WTC11 (cell line): Measurements from ENCODE around the gene IL20RB. TPM values are rescaled to one million over a fixed set of nuclear protein-coding genes. Genes with fewer than 3 reads are reported as not detected.
"Not testable (repeated sequence)": the region's sequence is repeated elsewhere in the genome, so short reads cannot be mapped to it uniquely, and the experiment has no call there.

Source experiments
- ATAC-seq: fragments of 200-7000 bp; cut with Tn5 transposase; 2 replicates; pipeline ENCODE4 v1.10.0; 2021; ENCODE audit warnings: mild to moderate bottlenecking, moderate library complexity
- CTCF ChIA-PET: fragments of 300-600 bp; sonication (Branson Sonifier 250); formaldehyde crosslinking; loops from one replicate; lab custom pipeline; 2021; ENCODE audit warnings: antibody characterized with exemption; lab: Charles Lee
- POLR2A ChIA-PET: fragments of 350-600 bp; sonication (Branson Sonifier 250); formaldehyde crosslinking; loops from one replicate; lab custom pipeline; 2021; ENCODE audit warnings: antibody characterized with exemption; lab: Charles Lee
- DNase-seq: peaks from one replicate; pipeline ENCODE4 v3.0.0; 2021; ENCODE audit warnings: low spot score
- H3K27ac Mint-ChIP-seq: 2 replicates; pipeline ENCODE4 v1.8.0; 2021; ENCODE audit warnings: mixed read lengths
- H3K27me3 Mint-ChIP-seq: 2 replicates; pipeline ENCODE4 v1.8.0; 2021; ENCODE audit warnings: low read depth, mild to moderate bottlenecking, moderate library complexity, mixed read lengths
- H3K36me3 Mint-ChIP-seq: 2 replicates; pipeline ENCODE4 v1.8.0; 2021; ENCODE audit warnings: mixed read lengths
- H3K4me1 Mint-ChIP-seq: 2 replicates; pipeline ENCODE4 v1.8.0; 2022; ENCODE audit warnings: mixed read lengths
- H3K4me3 Mint-ChIP-seq: 2 replicates; pipeline ENCODE4 v1.8.0; 2021; ENCODE audit warnings: mild to moderate bottlenecking, moderate library complexity, mixed read lengths
- H3K9me3 Mint-ChIP-seq: 2 replicates; pipeline ENCODE4 v1.8.0; 2021; ENCODE audit warnings: mixed read lengths
- ATF2 ChIP-seq: sonication (generic); formaldehyde crosslinking; IDR thresholded peaks from 2 replicates; pipeline ENCODE4 v1.8.1; 2022; ENCODE audit warnings: low read depth, missing genetic modification reagents, borderline replicate concordance
- ATF6 ChIP-seq: sonication (generic); formaldehyde crosslinking; IDR thresholded peaks from 2 replicates; pipeline ENCODE4 v1.8.1; 2023; ENCODE audit warnings: mild to moderate bottlenecking, missing genetic modification reagents
- FOXK1 ChIP-seq: sonication (generic); formaldehyde crosslinking; IDR thresholded peaks from 2 replicates; pipeline ENCODE4 v1.8.0; 2022; ENCODE audit warnings: mild to moderate bottlenecking, moderate library complexity, missing genetic modification reagents
- GABPB1 ChIP-seq: sonication (generic); formaldehyde crosslinking; IDR thresholded peaks from 2 replicates; pipeline ENCODE4 v1.8.1; 2023; ENCODE audit warnings: mild to moderate bottlenecking, missing genetic modification reagents
- GRHL2 ChIP-seq: fragments of 250-450 bp; sonication (Bioruptor Pico); IDR thresholded peaks from 2 replicates; pipeline ENCODE4 v1.8.0; 2022; ENCODE audit warnings: mild to moderate bottlenecking, moderate library complexity; ENCODE audit not compliant: insufficient replicate concordance, severe bottlenecking
- GTF2I ChIP-seq: fragments of 250-450 bp; sonication (Bioruptor Pico); conservative IDR thresholded peaks from 2 replicates; pipeline ENCODE4 v1.4.0; 2021; ENCODE audit warnings: mild to moderate bottlenecking
- JUN ChIP-seq: sonication (generic); formaldehyde crosslinking; IDR thresholded peaks from 2 replicates; pipeline ENCODE4 v1.8.0; 2023; ENCODE audit warnings: mild to moderate bottlenecking, missing genetic modification reagents
- NFATC4 ChIP-seq: fragments of 250-450 bp; sonication (Bioruptor Pico); IDR thresholded peaks from 2 replicates; pipeline ENCODE4 v1.9.0; 2021; ENCODE audit warnings: mild to moderate bottlenecking
- NR2C2 ChIP-seq: sonication (generic); formaldehyde crosslinking; IDR thresholded peaks from 2 replicates; pipeline ENCODE4 v1.8.0; 2022; ENCODE audit warnings: mild to moderate bottlenecking, missing genetic modification reagents
- OVOL2 ChIP-seq: fragments of 250-450 bp; sonication (Bioruptor Pico); IDR thresholded peaks from 2 replicates; pipeline ENCODE4 v1.9.0; 2021; ENCODE audit warnings: mild to moderate bottlenecking, borderline replicate concordance
- STAT6 ChIP-seq: sonication (generic); formaldehyde crosslinking; conservative IDR thresholded peaks from 2 replicates; pipeline ENCODE4 v1.8.1; 2023; ENCODE audit warnings: mild to moderate bottlenecking, low read depth, missing genetic modification reagents, moderate library complexity
- TCF7 ChIP-seq: sonication (generic); formaldehyde crosslinking; IDR thresholded peaks from 2 replicates; pipeline ENCODE4 v1.8.0; 2022; ENCODE audit warnings: mild to moderate bottlenecking, low read depth, missing genetic modification reagents, moderate library complexity
- TP53 ChIP-seq: sonication (generic); formaldehyde crosslinking; IDR thresholded peaks from 2 replicates; pipeline ENCODE4 v1.8.1; 2023; ENCODE audit warnings: mild to moderate bottlenecking, missing genetic modification reagents
- ZNF138 ChIP-seq: sonication (generic); formaldehyde crosslinking; conservative IDR thresholded peaks from 2 replicates; pipeline ENCODE4 v1.8.1; 2022; ENCODE audit warnings: mild to moderate bottlenecking, moderate library complexity, missing genetic modification reagents
- ZNF263 ChIP-seq: sonication (generic); formaldehyde crosslinking; IDR thresholded peaks from 2 replicates; pipeline ENCODE4 v1.8.1; 2022; ENCODE audit warnings: low read depth, mild to moderate bottlenecking, moderate library complexity, missing genetic modification reagents
- ZSCAN18 ChIP-seq: fragments of 250-450 bp; sonication (Bioruptor Pico); IDR thresholded peaks from 2 replicates; pipeline ENCODE4 v2.1.2; 2022; ENCODE audit warnings: mild to moderate bottlenecking, moderate library complexity
- total RNA-seq: library from RNA; stranded (reverse); gene quantifications from 3 replicates; pipeline ENCODE4 v1.2.3, GENCODE V29; 2021
- TF ChIP-seq, protein P1 (sequence below): sonication (generic); formaldehyde crosslinking; IDR thresholded peaks from 2 replicates; pipeline ENCODE4 v1.8.0; 2023; ENCODE audit warnings: missing genetic modification reagents
- TF ChIP-seq, protein P2 (sequence below): sonication (generic); formaldehyde crosslinking; conservative IDR thresholded peaks from 2 replicates; pipeline ENCODE4 v1.8.1; 2022; ENCODE audit warnings: mild to moderate bottlenecking, missing genetic modification reagents
- TF ChIP-seq, protein P3 (sequence below): sonication (generic); formaldehyde crosslinking; IDR thresholded peaks from 2 replicates; pipeline ENCODE4 v1.8.1; 2023; ENCODE audit warnings: mild to moderate bottlenecking, missing genetic modification reagents, moderate library complexity
- TF ChIP-seq, protein P4 (sequence below): fragments of 250-450 bp; sonication (Bioruptor Pico); IDR thresholded peaks from 2 replicates; pipeline ENCODE4 v1.9.0; 2021; ENCODE audit warnings: mild to moderate bottlenecking

Gene IL20RB
- total RNA-seq, 1 experiment from 2014 or later = 2.3 TPM

- TF ChIP-seq NFATC4 (CRISPR knock-in tag) (no peak), NR2C2 (no peak), GRHL2 (CRISPR knock-in tag) (no peak), ZNF138 (CRISPR knock-in tag) (no peak), ZNF263 (CRISPR knock-in tag) (no peak)
Measured at GRCh38 chr3:136962927-136963326, 5.1 kb downstream of the IL20RB start (continued).

DNA sequence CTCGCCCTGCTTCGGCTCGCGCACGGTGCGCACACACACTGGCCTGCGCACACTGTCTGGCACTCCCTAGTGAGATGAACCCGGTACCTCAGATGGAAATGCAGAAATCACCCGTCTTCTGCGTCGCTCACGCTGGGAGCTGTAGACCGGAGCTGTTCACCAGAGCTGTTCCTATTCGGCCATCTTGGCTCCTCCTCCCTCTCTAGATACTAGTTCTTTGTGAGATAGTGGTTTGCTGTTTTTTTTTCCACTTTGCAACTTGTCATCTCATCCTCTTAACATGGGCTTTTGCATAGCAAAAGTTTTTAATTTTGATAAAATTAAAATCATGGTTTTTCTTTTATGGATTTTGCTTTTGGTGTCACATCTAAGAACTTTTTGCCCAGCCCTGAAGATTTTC, 11.8 kb downstream of the IL20RB start:
- H3K4me1 Mint-ChIP-seq, DNase-seq, POLR2A ChIA-PET, H3K27me3 Mint-ChIP-seq, H3K36me3 Mint-ChIP-seq: not testable (repeated sequence)
- Mint-ChIP-seq H3K27ac (peak overlapping the region; percentile 30; the same call in 1 of the 2 replicates), H3K4me3 (peak overlapping the region; percentile 57), H3K9me3 (peaks cover 19% of the 10 kb centered on the region)
- CTCF ChIA-PET = interaction anchor here (1.6 kb wide), 1 partner anchor 44 kb away, joined by 3 read pairs; no protein-coding TSS in a partner anchor
- peak; percentile 30; the same call in 1 of the 2 replicates for ATAC-seq

- POLR2A ChIA-PET = no interaction called here
- Mint-ChIP-seq H3K9me3 (peaks cover 25% of the 10 kb centered on the region), H3K4me3 (no peak overlapping the region), H3K27me3 (no peaks in the 10 kb centered on the region), H3K27ac (no peak overlapping the region), H3K4me1 (peaks cover 5% of the 10 kb centered on the region), H3K36me3 (peaks cover 10% of the 10 kb centered on the region; the same call in 1 of the 2 replicates)
- ATAC-seq = no peak
- no peak for DNase-seq
- CTCF ChIA-PET = no interaction called here
- TF ChIP-seq TCF7 = no peak
- TF ChIP-seq OVOL2 = no peak
- no peak for TF ChIP-seq ATF6 (CRISPR knock-in tag)
- no peak for TF ChIP-seq ZSCAN18 (CRISPR knock-in tag)
- TF ChIP-seq GTF2I = no peak
- TF ChIP-seq, protein P1, sequence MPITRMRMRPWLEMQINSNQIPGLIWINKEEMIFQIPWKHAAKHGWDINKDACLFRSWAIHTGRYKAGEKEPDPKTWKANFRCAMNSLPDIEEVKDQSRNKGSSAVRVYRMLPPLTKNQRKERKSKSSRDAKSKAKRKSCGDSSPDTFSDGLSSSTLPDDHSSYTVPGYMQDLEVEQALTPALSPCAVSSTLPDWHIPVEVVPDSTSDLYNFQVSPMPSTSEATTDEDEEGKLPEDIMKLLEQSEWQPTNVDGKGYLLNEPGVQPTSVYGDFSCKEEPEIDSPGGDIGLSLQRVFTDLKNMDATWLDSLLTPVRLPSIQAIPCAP (CRISPR knock-in tag) = no peak
Measured at GRCh38 chr3:136973352-136973751, 15.6 kb downstream of the IL20RB start.

- Mint-ChIP-seq H3K27me3 (no peaks in the 10 kb centered on the region), H3K4me3 (no peak overlapping the region), H3K4me1 (peaks cover 4% of the 10 kb centered on the region), H3K27ac (no peak overlapping the region), H3K9me3 (peaks cover 24% of the 10 kb centered on the region), H3K36me3 (peaks cover 9% of the 10 kb centered on the region; the same call in 1 of the 2 replicates)
- CTCF ChIA-PET = no interaction called here
- DNase-seq = no peak
- POLR2A ChIA-PET = interaction anchor here (1.2 kb wide), 1 partner anchor 135 kb away, joined by 4 read pairs; no protein-coding TSS in a partner anchor
- no peak for ATAC-seq
- TF ChIP-seq, protein P2, sequence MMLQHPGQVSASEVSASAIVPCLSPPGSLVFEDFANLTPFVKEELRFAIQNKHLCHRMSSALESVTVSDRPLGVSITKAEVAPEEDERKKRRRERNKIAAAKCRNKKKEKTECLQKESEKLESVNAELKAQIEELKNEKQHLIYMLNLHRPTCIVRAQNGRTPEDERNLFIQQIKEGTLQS (CRISPR knock-in tag) = no peak
- no peak for TF ChIP-seq GABPB1 (CRISPR knock-in tag)
- no peak for TF ChIP-seq STAT6 (CRISPR knock-in tag)
- TF ChIP-seq OVOL2 = no peak
- no peak for TF ChIP-seq JUN (CRISPR knock-in tag)
- no peak for TF ChIP-seq ATF2 (CRISPR knock-in tag)
- TF ChIP-seq, protein P3, sequence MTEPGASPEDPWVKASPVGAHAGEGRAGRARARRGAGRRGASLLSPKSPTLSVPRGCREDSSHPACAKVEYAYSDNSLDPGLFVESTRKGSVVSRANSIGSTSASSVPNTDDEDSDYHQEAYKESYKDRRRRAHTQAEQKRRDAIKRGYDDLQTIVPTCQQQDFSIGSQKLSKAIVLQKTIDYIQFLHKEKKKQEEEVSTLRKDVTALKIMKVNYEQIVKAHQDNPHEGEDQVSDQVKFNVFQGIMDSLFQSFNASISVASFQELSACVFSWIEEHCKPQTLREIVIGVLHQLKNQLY (CRISPR knock-in tag) = no peak
- TF ChIP-seq FOXK1 (CRISPR knock-in tag) = no peak
- no peak for TF ChIP-seq TP53 (CRISPR knock-in tag)
- TF ChIP-seq, protein P4, sequence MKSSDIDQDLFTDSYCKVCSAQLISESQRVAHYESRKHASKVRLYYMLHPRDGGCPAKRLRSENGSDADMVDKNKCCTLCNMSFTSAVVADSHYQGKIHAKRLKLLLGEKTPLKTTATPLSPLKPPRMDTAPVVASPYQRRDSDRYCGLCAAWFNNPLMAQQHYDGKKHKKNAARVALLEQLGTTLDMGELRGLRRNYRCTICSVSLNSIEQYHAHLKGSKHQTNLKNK (CRISPR knock-in tag) = no peak
Measured at GRCh38 chr3:136974670-136975069, 16.9 kb downstream of the IL20RB start.
